ENCODE results near the gene DENND1A.

DNA sequence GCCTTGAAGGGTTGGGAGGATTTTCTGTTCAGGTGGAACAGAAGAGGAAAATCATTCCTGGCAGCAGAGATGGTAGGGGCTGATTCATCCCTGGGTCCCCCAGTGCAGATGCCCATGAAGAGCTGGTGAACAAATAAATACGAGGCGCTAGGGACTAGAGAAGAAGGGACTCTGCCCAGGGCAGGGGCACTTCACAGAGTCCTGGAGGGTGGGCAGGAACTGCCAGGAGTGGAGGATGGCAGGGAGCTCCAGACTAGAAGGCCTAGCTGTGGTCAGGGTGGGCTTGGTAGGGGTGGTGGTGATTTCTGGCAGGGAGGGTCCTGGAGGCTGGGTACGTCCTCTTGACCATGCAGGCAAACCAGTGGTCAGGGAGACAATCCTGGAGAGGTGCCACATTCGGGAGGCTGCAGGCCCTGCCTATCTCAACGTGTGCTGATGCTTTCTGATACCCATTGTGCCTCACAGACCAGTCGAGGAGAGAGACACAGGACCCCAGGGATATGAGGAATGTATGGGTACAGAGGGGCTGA lies 504.0 kb downstream of the DENND1A start:
- TF ChIP-seq TAF1 (IDR thresholded peaks at IDR 0.05; ENCODE audit: borderline replicate concordance, insufficient read depth, low read length) (no peak), SIN3A (IDR thresholded peaks at IDR 0.05; ENCODE audit: borderline replicate concordance, insufficient read depth, low read length) (no peak), POLR2AphosphoS5 (IDR thresholded peaks at IDR 0.05; ENCODE audit: low read depth, low read length) (no peak)

Data from PFSK-1 (cell line).